GM21825 (cell line): ENCODE results near the gene TANGO6.

Experiments
- ATAC-seq: cut with Tn5 transposase; IDR thresholded peaks from one replicate; pipeline ENCODE4 v1.9.1; 2021; ENCODE audit warnings: mild to moderate bottlenecking, moderate library complexity; ENCODE audit not compliant: unreplicated experiment

The TANGO6 gene

GRCh38 chr16:68999114-68999513 lies 155.8 kb downstream of the TANGO6 start:
- ATAC-seq: no peak

GRCh38 chr16:69003500-69003899 lies 160.2 kb downstream of the TANGO6 start:
- ATAC-seq: no peak

DNA sequence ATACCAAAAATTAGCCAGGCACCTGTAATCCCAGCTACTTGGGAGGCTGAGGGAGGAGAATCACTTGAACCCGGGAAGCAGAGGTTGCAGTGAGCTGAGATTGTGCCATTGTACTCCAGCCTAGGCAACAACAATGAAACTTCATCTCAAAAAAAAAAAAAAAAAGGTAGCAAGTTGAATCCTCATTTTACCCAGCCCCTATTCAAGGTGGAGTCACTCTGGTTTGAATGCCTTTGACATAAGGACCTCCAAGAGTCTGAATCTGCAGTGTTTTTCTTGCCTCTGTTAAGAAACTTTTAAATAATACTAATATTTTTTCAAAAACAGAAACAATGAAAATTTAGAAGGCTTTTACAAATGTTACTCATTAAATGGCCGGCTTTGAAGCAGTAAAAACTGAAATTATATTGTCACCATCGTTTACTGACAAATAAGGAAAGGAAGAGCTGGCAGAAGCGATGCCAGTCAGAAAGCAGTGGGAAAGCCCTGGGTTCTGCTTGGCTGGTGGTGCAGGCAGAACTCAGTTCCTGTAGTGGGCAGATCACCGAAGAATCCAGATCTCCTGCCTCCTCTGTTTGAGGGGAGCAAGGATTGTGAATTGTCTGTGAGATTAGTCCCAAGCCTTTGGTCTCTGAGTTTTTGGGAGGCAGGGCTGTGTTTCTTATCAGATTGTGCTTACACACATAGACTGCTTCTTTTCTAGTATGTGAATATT lies 162.5 kb downstream of the TANGO6 start:
- ATAC-seq: no peak

DNA sequence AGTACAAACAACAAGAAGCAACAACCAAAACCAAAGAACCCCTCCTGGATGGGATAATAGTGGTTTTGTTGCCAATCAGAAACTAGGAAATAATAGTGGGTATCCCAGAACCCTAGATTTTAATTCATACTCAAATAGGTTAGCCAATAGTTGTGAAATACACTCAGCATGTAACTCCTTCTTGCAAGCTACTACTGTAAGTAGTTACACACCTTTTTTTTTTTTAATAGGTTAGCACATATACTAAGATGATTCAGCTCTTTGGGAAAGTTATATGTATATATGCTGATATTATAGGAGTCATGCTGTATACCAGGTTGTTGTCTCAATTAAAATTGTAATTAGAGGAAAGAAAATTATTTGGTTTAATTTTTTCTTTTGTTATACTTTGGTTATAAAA lies 169.6 kb downstream of the TANGO6 start:
- ATAC-seq: no peak

DNA sequence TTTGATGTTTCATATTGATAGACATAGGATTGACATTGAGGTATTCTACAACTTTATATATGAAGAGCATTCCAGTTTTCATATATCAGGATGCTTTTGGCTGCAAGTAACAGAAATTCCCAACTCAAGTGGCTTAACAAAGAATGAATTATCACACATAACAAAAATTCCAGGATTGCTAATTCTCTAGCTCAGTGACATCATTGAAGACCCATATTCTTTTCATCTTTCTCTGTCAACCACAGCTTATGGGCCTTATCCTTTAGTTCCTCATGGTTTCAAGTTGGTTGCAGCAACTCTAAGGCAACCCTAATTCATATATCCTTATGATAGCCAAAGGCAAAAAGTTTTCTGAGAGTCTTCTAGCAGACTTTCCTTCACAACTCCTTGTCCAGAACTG lies 170.7 kb downstream of the TANGO6 start:
- ATAC-seq: no peak

DNA sequence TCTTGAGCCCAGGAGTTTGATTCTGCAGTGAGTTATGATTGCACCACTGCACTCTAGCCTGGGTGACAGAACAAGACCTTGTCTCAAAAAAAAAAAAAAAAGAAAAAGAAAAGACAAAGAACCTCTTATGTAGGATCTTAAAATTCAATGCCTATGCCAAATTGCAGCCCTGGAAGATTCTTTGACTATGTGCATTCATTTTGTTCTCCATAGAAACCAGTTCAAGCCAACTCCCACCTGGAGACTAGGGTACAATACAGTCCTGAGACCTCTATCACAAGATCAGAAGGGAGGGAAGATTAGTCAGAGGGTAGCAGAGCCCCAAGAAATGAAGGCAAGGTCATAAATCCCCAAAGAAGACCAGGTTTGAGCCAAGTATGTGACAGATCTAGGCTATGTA lies 171.5 kb downstream of the TANGO6 start:
- no peak for ATAC-seq

DNA sequence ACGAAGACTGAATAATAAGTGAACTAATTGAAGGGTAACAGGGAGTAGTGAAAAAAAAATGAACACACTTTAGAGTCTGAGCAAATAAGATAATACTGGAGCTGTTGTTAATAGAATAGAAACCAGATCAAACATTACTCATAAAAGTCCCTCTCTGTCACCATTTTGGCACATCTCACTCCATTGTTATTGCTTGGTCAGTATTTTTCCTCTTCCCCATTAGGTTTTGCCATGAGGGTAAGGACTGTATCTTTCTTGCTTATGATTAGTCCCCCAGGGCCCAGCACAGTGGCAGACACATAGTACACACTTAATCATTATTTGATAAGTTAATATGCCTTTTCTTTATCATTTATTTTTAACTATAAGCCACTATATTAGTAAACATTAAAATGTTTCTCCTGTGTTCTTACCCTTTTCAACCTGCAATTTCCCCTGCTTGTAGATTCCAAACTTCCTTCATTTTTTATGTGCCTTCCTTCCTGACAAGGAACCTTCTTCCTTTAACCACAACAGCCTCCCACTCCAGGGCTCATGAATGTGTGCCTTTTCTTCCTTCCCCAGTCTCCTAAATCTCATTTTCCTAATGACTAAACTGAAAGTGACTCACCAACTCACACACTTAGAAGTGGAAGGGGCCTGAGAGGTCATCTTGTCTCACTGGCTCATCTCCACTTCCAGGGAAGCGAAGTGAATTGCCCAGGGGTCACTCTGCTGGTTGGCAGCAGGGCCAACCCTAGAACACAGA lies 173.9 kb downstream of the TANGO6 start:
- no peak for ATAC-seq

DNA sequence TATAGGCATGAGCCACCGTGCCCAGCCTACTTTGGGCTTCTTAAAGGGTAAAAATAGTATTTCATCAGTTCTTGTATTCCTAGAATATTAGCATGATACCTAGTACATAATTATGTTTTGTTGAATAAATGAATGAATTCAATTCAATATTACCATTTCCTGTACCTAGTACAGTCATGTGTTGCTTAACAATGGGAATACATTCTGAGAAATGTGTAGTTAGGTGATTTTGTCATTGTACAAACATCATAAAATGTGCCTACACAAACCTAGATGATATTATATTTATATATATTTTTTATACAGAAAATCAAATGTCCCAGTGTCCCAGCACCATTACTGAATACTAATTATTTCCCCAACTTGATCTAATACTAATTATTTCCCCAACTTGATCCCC lies 176.5 kb downstream of the TANGO6 start:
- no peak for ATAC-seq

GRCh38 chr16:69029121-69029520 lies 185.8 kb downstream of the TANGO6 start:
- no peak for ATAC-seq

DNA sequence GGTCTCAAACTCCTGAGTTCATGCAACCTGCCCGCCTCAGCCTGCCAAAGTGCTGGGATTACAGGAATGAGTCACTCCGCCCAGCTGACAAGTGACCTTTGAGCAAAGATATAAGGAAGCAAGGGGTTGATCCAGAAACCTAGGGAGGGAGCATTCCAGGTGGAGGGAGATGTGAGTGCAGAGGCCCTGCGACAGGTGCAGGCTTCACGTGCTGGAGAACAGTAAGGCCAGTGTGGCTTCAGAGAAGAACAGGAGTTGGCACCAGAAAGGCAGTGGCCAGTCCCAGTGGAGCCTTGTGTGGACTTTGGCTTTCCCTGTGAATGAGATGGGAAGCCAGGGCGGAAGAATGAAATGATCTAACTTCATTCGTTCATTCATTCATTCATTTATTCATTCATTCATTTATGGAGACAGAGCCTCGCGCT lies 188.6 kb downstream of the TANGO6 start:
- no peak for ATAC-seq

- ATAC-seq: no peak
These were observed 190.0 kb downstream of the TANGO6 start for GRCh38 chr16:69033151-69033949.

GRCh38 chr16:69035375-69035774 lies 192.0 kb downstream of the TANGO6 start:
- ATAC-seq: no peak

- ATAC-seq: no peak
These were observed 193.2 kb downstream of the TANGO6 start for GRCh38 chr16:69036399-69037091.

DNA sequence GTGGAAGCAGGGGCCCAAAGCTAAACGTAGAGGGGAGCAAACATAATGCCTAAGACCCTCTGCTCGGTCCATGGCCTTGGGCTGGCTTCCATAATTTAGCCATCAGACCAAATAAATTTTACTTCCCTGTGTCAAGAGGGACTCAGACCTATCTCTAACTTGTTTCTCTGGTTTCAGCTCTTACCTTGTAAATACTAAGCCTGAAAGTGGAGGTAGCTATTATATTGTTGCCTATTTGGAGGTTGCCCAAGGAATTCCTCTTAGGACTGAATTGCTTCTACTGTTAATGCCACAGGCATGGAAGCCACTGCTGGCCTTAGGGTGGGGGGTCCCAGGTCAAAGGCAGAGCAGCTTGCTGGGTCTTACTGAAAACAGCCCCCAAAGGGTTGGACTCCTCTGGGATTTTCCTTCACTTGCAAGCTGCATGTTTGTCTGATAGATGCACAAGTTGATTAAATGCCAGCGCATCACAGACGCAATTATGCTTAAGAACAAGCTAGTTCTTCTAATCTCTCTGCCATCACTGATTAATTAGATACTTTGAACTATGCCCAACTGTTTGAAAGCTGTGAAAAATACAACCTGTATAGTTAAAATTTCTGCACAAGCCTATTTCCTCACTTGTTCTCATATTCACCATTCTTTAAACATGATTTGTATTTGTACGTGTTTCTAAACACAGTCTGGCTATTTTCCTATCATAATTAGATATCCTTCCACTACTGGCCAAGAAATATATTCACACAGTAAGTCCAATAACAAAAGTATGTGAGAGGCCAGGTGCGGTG lies 194.2 kb downstream of the TANGO6 start:
- ATAC-seq: no peak

- ATAC-seq: no peak
These were observed 196.1 kb downstream of the TANGO6 start for GRCh38 chr16:69039333-69039941.

GRCh38 chr16:69040144-69040909 lies 197.0 kb downstream of the TANGO6 start:
- no peak for ATAC-seq

GRCh38 chr16:69048328-69049120 lies 205.2 kb downstream of the TANGO6 start:
- no peak for ATAC-seq

GRCh38 chr16:69049146-69049545 lies 205.8 kb downstream of the TANGO6 start:
- ATAC-seq: no peak
